ENCODE measurements around the gene XRCC5. TPM values are rescaled to one million over a fixed set of nuclear protein-coding genes. Genes with fewer than 3 reads are reported as not detected.

Gene XRCC5
- total and polyA plus RNA-seq, 2 of the 8 experiments (the other 6 are each of a cell fraction or from before 2014, with no cell fraction given): 308 to 644 TPM

- Histone ChIP-seq H4K8ac (ENCODE audit: extremely low read depth, insufficient read depth, low read length) (no peak overlapping the region), H3K9me3 (ENCODE audit: insufficient read depth in 2 of 2, low read depth in 1 of 2, low read length in 1 of 2) (no peaks in the 10 kb centered on the region), H3K4me3 (ENCODE audit: extremely low read depth in 1 of 4, insufficient read depth in 2 of 4, low read depth in 3 of 4, low read length in 4 of 4) (no peak overlapping the region), H3K4ac (replicated peaks; ENCODE audit: insufficient read length, low read depth, low read length) (no peak overlapping the region), H2AFZ (ENCODE audit: low read length) (no peak overlapping the region), H3K27ac (ENCODE audit: low read depth, low read length) (no peak overlapping the region), H3K79me1 (ENCODE audit: low read depth, low read length) (no peaks in the 10 kb centered on the region), H2BK20ac (ENCODE audit: low read length) (no peak overlapping the region), H4K20me1 (replicated peaks in 1 of 2; ENCODE audit: control insufficient read depth in 1 of 2, insufficient read depth in 2 of 2, low read length in 2 of 2) (peaks cover 4 to 15% of the 10 kb centered on the region in 2 experiments), H3K27me3 (replicated peaks in 1 of 4; ENCODE audit: control insufficient read depth in 3 of 4, extremely low read depth in 1 of 4, insufficient read depth in 3 of 4, low read length in 3 of 4) (no peaks in the 10 kb centered on the region), H3K4me2 (ENCODE audit: insufficient read depth in 1 of 2, low read depth in 2 of 2, low read length in 2 of 2) (no peak overlapping the region), H2BK120ac (replicated peaks; ENCODE audit: low read depth, low read length) (no peak overlapping the region), H3K79me2 (ENCODE audit: control insufficient read depth in 1 of 2, insufficient read depth in 2 of 2, low read length in 2 of 2) (peaks cover 0 to 25% of the 10 kb centered on the region in 2 experiments; a peak in 1 of 4 replicates), H2BK12ac (ENCODE audit: low read depth, low read length) (no peak overlapping the region), H3K23ac (ENCODE audit: insufficient read length) (no peak overlapping the region), H4K5ac (ENCODE audit: insufficient read length, low read depth, low read length) (no peak overlapping the region), H3K36me3 (ENCODE audit: control insufficient read depth in 2 of 4, insufficient read depth in 4 of 4, low read length in 3 of 4) (peaks cover 42 to 92% (median 80%) of the 10 kb centered on the region in 4 experiments), H3K4me1 (replicated peaks in 1 of 4; ENCODE audit: control insufficient read depth in 3 of 4, insufficient read depth in 4 of 4, low read length in 3 of 4) (no peaks in the 10 kb centered on the region), H3K9ac (replicated peaks in 1 of 4; ENCODE audit: extremely low read depth in 1 of 4, low read depth in 3 of 4, low read length in 3 of 4) (no peak overlapping the region), H2BK15ac (ENCODE audit: low read length) (no peak overlapping the region), H3K23me2 (ENCODE audit: low read depth, low read length) (no peaks in the 10 kb centered on the region), H2AK5ac (ENCODE audit: low read depth, low read length) (no peak overlapping the region), H3K18ac (ENCODE audit: extremely low read depth, low read length) (no peak overlapping the region), H3K56ac (replicated peaks; ENCODE audit: insufficient read length, low read depth, low read length) (no peak overlapping the region), H2BK5ac (ENCODE audit: low read depth, low read length) (no peak overlapping the region), H4K91ac (replicated peaks; ENCODE audit: insufficient read length, low read length) (no peak overlapping the region), H3K14ac (ENCODE audit: insufficient read length) (no peak overlapping the region)
- TF ChIP-seq CTCF (IDR thresholded peaks at IDR 0.05; ENCODE audit: control extremely low read depth in 1 of 3, insufficient read depth in 1 of 3, low read depth in 1 of 3, low read length in 3 of 3) (no peak), KDM4A (IDR thresholded peaks at IDR 0.05; ENCODE audit: low read depth, low read length, severe bottlenecking) (no peak), ZNF274 (IDR thresholded peaks at IDR 0.05; ENCODE audit: borderline replicate concordance, extremely low read depth, low read length) (no peak), HDAC2 (IDR thresholded peaks at IDR 0.05; ENCODE audit: borderline replicate concordance in 1 of 2, low read depth in 2 of 2, low read length in 2 of 2) (no peak), POLR2AphosphoS5 (IDR thresholded peaks at IDR 0.05; ENCODE audit: low read depth, low read length) (no peak), BCL11A (IDR thresholded peaks at IDR 0.05; ENCODE audit: low read depth in 2 of 2, low read length in 2 of 2) (no peak), JUND (IDR thresholded peaks at IDR 0.05; ENCODE audit: low read length) (no peak), SP4 (IDR thresholded peaks at IDR 0.05; ENCODE audit: low read length) (no peak), HDAC6 (IDR thresholded peaks at IDR 0.05; ENCODE audit: low read depth, low read length) (no peak), SIN3A (conservative IDR thresholded peaks at IDR 0.05 in 1 of 2, IDR thresholded peaks at IDR 0.05 in 1 of 2; ENCODE audit: low read depth in 1 of 2, low read length in 2 of 2) (no peak), TCF12 (IDR thresholded peaks at IDR 0.05; ENCODE audit: low read depth, low read length) (no peak), CHD2 (IDR thresholded peaks at IDR 0.05; ENCODE audit: low read length) (no peak)
- POLR2A ChIA-PET (ENCODE audit: partially characterized antibody): interaction anchor here (0.9 to 2.4 kb wide), 10 partner anchors 8 to 50 kb away, joined by 3 to 13 read pairs (median 4); no protein-coding TSS in a partner anchor
- WGBS, 2 experiments (ENCODE audit: extremely low coverage in 1 of 2, insufficient coverage in 1 of 2, insufficient read length in 1 of 2, insufficient replicate concordance in 2 of 2, low coverage in 1 of 2, low lambda C conversion rate in 2 of 2, missing lambda C conversion rate in 1 of 2): 91% methylated on average over 5 of the region's 5 CpGs; no CpG with 5 or more reads in 1 of the 2 experiments
- DNase-seq (ENCODE audit: low read depth in 1 of 2, low spot score in 2 of 2) (no peak), FAIRE-seq (no peak)
- CTCF ChIA-PET (ENCODE audit: partially characterized antibody): interaction anchor here (0.7 to 1.7 kb wide), 5 partner anchors 12 to 44 kb away, joined by 3 to 7 read pairs (median 5); no protein-coding TSS in a partner anchor
Observed at GRCh38 chr2:216164087-216164486, 54.9 kb downstream of the XRCC5 start.

All from H1 (cell line).